Ishikawa (cell line): ENCODE results near the gene FAM149B1.

Experiments
- CEBPB ChIP-seq: IDR thresholded peaks from 2 replicates; pipeline ENCODE4 v1.6.1; 2012
- CREB1 ChIP-seq: IDR thresholded peaks from 2 replicates; pipeline ENCODE4 v1.6.1; 2012; ENCODE audit warnings: low read depth
- EGR1 ChIP-seq: IDR thresholded peaks from 2 replicates; pipeline ENCODE4 v1.6.1; 2012
- EP300 ChIP-seq: IDR thresholded peaks from 2 replicates; pipeline ENCODE4 v1.6.1; 2012; ENCODE audit warnings: borderline replicate concordance
- FOXM1 ChIP-seq: IDR thresholded peaks from 2 replicates; pipeline ENCODE4 v1.6.1; 2012; ENCODE audit warnings: low read depth, borderline replicate concordance
- NFIC ChIP-seq: IDR thresholded peaks from 2 replicates; pipeline ENCODE4 v1.6.1; 2012
- RAD21 ChIP-seq: IDR thresholded peaks from 2 replicates; pipeline ENCODE4 v1.6.1; 2012; ENCODE audit warnings: low read depth
- TAF1 ChIP-seq: IDR thresholded peaks from 2 replicates; pipeline ENCODE4 v1.6.1; 2012; ENCODE audit warnings: low read depth, mild to moderate bottlenecking
- TCF12 ChIP-seq: IDR thresholded peaks from 2 replicates; pipeline ENCODE4 v1.6.1; 2012; ENCODE audit warnings: low read depth
- TEAD4 ChIP-seq: IDR thresholded peaks from 2 replicates; pipeline ENCODE4 v1.6.1; 2012
- YY1 ChIP-seq: IDR thresholded peaks from 2 replicates; pipeline ENCODE4 v1.6.1; 2012; ENCODE audit warnings: low read depth
- ZBTB7A ChIP-seq: IDR thresholded peaks from 2 replicates; pipeline ENCODE4 v1.6.1; 2012; ENCODE audit warnings: low read depth
- TF ChIP-seq, protein P1 (sequence below): IDR thresholded peaks from 2 replicates; pipeline ENCODE4 v1.6.1; 2012; ENCODE audit warnings: low read depth, mild to moderate bottlenecking
- TF ChIP-seq, protein P2 (sequence below): IDR thresholded peaks from 2 replicates; pipeline ENCODE4 v1.6.1; 2012
- TF ChIP-seq, protein P3 (sequence below): IDR thresholded peaks from 2 replicates; pipeline ENCODE4 v1.6.1; 2012

Gene FAM149B1

DNA sequence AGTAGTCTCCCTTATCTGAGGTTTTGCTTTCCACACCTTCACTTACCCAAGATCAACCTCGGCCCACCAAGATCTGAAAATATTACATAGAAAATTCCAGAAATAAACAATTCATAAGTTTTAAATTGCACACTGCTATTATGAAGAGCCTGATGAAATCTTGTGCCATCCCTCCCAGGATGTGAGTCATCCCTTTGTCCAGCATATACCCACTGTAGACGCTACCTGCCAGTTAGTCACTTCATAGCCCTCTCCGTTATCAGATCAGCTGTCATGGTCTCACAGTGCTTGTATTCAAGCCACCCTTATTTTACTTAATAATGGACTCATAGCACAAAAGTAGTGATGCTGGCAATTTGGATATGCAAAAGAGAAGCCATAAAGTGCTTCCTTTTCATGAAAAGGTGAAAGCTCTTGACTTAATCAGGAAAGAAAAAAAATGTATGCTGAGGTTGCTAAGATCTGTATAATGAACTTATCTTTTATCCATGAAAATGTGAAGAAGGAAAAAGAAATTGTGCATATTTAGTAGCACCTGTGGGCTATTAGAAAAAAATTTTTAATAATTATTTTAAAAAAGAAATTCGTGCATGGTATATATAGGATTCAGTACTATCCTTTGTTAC, 94.3 kb downstream of the FAM149B1 start:
- TF ChIP-seq, protein P1, sequence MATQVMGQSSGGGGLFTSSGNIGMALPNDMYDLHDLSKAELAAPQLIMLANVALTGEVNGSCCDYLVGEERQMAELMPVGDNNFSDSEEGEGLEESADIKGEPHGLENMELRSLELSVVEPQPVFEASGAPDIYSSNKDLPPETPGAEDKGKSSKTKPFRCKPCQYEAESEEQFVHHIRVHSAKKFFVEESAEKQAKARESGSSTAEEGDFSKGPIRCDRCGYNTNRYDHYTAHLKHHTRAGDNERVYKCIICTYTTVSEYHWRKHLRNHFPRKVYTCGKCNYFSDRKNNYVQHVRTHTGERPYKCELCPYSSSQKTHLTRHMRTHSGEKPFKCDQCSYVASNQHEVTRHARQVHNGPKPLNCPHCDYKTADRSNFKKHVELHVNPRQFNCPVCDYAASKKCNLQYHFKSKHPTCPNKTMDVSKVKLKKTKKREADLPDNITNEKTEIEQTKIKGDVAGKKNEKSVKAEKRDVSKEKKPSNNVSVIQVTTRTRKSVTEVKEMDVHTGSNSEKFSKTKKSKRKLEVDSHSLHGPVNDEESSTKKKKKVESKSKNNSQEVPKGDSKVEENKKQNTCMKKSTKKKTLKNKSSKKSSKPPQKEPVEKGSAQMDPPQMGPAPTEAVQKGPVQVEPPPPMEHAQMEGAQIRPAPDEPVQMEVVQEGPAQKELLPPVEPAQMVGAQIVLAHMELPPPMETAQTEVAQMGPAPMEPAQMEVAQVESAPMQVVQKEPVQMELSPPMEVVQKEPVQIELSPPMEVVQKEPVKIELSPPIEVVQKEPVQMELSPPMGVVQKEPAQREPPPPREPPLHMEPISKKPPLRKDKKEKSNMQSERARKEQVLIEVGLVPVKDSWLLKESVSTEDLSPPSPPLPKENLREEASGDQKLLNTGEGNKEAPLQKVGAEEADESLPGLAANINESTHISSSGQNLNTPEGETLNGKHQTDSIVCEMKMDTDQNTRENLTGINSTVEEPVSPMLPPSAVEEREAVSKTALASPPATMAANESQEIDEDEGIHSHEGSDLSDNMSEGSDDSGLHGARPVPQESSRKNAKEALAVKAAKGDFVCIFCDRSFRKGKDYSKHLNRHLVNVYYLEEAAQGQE, result no peak
- no peak for TF ChIP-seq NFIC
- no peak for TF ChIP-seq TEAD4
- no peak for TF ChIP-seq YY1
- TF ChIP-seq CEBPB, result peak; percentile 50; the same call in 1 of the 2 replicates
- TF ChIP-seq TAF1, result no peak
- TF ChIP-seq RAD21, result no peak
- TF ChIP-seq, protein P2, sequence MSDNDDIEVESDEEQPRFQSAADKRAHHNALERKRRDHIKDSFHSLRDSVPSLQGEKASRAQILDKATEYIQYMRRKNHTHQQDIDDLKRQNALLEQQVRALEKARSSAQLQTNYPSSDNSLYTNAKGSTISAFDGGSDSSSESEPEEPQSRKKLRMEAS, result no peak

DNA sequence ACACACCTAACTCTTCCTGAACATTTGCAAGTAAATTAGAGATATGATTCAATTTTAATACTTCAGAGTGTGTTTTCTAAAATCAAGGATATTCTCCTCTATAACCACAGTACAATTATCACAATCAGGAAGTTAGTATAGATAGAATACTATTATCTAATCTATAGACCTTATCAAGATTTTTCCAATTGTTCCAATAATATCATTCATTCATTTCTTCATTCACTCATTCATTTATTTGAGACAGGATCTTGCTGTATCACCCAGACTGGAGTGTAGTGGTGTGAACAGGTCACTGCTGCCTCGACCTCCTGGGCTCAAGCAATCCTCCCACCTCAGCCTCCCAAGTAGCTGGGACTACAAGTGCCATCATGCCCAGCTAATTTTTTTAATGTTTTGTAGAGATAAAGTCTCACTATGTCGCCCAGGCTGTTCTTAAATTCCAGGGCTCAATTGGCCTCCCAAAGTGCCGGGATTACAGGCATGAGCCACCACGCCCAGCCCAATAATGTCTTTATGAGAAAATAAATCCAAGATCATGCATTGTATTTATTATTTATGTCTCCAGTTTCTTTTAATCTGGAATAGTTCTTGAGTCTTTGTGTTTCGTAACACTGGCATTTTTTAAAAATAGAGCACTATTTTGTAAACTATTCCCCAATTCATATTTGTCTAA, 95.1 kb downstream of the FAM149B1 start:
- TF ChIP-seq TAF1 (no peak), FOXM1 (no peak), CEBPB (no peak), EP300 (no peak), TCF12 (no peak), NFIC (no peak), YY1 (no peak), RAD21 (no peak)
- TF ChIP-seq, protein P3, sequence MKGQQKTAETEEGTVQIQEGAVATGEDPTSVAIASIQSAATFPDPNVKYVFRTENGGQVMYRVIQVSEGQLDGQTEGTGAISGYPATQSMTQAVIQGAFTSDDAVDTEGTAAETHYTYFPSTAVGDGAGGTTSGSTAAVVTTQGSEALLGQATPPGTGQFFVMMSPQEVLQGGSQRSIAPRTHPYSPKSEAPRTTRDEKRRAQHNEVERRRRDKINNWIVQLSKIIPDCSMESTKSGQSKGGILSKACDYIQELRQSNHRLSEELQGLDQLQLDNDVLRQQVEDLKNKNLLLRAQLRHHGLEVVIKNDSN, result no peak
- TF ChIP-seq, protein P2, result no peak
- TF ChIP-seq, protein P1, result no peak

DNA sequence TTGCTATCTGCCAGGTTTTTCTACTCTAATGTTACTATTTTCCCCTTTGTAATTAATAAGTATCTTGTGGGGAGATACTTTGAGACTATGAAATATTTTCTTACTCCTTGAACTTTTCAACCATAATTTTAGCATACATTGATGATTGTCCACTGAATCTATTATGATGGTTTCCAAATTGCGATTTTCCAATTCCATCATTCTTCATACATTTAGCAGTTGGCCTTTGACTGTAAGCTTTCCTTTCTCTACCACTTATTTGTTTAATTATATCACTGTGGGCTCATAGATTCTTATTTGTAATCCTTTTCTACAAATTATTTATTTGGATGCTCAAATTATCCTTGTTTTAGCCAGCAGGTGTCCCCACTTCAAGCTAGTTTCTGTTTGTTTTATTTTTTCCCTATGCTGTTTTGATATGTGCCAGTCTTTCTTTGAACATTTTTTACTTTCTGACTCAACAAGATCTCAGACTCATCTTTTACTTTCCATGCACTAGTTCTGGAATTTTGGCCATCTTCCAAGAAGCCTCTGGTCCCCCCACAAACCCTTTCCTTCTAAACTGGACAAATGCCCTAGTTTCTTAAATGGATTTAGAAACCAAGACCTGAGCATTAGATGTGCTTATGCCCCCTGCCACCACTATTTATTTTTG, 95.9 kb downstream of the FAM149B1 start:
- TF ChIP-seq RAD21, result peak; percentile 65
- TF ChIP-seq, protein P3, result no peak
- TF ChIP-seq, protein P2, result no peak

DNA sequence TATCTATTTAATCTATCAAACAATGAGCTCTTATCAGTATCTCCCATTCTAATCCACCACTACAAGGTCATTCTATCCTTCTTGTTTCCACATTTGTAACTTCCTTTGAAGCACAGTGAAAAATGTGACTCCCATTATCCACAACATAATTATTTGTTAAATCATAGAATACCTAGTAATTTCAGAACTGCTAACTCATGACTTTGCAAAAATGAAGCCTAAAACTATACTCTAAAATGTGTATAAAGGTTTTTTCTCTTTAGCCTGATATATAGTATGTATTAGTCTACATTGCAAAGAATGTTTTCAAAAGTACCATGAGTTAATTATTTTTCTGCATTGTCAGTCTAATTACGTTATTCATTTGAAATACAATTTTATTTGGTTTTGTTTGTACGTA, 96.5 kb downstream of the FAM149B1 start:
- TF ChIP-seq NFIC (no peak), TAF1 (no peak), RAD21 (no peak)

DNA sequence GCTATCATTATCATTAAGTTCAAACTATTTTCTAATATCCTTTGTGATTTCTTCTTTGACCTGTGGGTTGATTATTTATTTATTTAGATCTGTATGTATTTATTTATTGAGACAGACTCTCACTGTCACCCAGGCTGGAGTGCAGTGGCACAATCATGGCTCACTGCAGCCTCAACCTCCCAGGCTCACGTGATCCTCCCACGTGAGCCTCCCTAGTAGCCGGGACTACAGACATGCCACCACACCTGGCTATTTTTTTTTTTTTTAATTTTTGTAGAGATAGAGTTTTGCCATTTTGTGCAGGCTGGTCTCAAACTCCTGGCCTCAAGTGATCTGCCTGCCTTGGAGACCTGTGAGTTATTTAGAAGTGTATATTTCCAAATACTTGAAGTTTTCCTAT, 113.2 kb downstream of the FAM149B1 start:
- TF ChIP-seq, protein P2, result no peak
- TF ChIP-seq NFIC (no peak), RAD21 (no peak), TEAD4 (no peak), TAF1 (no peak), CEBPB (no peak), TCF12 (no peak), EP300 (no peak), FOXM1 (no peak), CREB1 (no peak), YY1 (no peak), EGR1 (no peak), ZBTB7A (no peak)
- TF ChIP-seq, protein P3, result no peak
- TF ChIP-seq, protein P1, result no peak
